ENCODE data around the gene KIAA0586.

KIAA0586 gene

DNA sequence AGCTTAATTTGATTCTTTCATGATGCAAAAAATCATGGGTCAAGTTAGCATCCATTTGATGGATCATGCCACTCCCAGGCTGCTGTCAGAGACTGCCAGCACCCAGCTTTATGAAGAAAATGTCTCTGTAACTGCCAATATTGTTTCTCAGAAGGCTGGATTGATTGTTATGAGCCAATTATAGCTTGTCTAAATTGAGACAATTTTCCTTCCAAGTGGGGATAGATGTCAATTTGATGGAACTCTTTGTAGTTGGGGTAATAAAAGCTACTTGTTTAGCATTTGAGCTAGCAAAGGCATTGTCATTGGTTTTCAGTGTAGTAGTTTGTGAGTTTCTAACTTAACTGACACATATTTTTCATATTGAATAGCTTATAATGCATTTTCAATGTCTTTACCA, 128.1 kb downstream of the KIAA0586 start:
- no peak overlapping the region for H3K4me3 ChIP-seq (ENCODE audit: low read depth, low read length)
- in situ Hi-C loops (cut with HindIII; ENCODE audit: low sequenced_read_pairs): no loop called here
- no peak for DNase-seq (ENCODE audit: low read depth)
- TF ChIP-seq, protein P1, sequence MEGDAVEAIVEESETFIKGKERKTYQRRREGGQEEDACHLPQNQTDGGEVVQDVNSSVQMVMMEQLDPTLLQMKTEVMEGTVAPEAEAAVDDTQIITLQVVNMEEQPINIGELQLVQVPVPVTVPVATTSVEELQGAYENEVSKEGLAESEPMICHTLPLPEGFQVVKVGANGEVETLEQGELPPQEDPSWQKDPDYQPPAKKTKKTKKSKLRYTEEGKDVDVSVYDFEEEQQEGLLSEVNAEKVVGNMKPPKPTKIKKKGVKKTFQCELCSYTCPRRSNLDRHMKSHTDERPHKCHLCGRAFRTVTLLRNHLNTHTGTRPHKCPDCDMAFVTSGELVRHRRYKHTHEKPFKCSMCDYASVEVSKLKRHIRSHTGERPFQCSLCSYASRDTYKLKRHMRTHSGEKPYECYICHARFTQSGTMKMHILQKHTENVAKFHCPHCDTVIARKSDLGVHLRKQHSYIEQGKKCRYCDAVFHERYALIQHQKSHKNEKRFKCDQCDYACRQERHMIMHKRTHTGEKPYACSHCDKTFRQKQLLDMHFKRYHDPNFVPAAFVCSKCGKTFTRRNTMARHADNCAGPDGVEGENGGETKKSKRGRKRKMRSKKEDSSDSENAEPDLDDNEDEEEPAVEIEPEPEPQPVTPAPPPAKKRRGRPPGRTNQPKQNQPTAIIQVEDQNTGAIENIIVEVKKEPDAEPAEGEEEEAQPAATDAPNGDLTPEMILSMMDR (IDR thresholded peaks at IDR 0.05; ENCODE audit: low read depth, low read length, missing control alignments): no peak

DNA sequence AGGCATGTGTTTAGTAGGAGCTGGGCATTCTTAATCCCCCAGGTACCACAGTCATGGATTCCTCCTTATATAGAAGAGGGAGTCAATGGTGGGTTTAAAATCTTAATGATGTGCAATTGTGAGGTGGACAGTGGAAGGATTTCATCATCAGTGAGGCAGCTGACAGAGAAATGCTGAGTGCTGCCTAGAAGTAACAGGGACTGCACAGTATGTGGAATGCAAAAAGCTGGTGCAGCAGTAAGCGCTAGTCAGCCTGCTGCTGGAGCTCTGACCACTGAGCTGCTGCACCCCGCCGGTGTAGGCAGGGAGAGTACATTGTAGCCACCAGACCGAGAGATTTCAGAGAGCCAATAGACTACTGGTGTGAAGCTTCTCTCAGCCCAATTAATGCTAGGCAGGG, 129.7 kb downstream of the KIAA0586 start:
- DNase-seq (ENCODE audit: low read depth): no peak
- no peak overlapping the region for H3K4me3 ChIP-seq (ENCODE audit: low read depth, low read length)
- TF ChIP-seq, protein P1 (IDR thresholded peaks at IDR 0.05; ENCODE audit: low read depth, low read length, missing control alignments): no peak
- in situ Hi-C loops (cut with HindIII; ENCODE audit: low sequenced_read_pairs): no loop called here

DNA sequence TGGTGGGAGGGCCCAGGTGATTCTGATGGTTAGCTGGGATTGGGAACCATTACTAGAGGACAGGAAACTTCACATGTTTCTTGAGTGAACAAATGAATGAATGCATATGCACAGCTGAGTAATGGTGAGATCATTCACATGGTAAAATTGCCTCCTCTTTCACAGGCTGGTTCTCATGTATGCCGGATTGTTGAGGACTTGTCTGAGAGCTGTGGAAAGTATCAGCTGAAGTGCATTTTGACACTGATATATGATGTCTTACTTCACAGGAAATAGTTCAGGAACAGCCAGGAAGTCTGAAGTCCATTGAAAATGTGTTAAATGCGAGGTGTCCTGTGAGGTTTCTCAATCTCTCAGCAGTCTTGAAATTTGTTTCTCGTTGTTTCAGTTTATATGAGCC, 132.7 kb downstream of the KIAA0586 start:
- in situ Hi-C loops (cut with HindIII; ENCODE audit: low sequenced_read_pairs): no loop called here
- TF ChIP-seq, protein P1 (IDR thresholded peaks at IDR 0.05; ENCODE audit: low read depth, low read length, missing control alignments): no peak
- no peak for DNase-seq (ENCODE audit: low read depth)
- H3K4me3 ChIP-seq (ENCODE audit: low read depth, low read length): no peak overlapping the region

DNA sequence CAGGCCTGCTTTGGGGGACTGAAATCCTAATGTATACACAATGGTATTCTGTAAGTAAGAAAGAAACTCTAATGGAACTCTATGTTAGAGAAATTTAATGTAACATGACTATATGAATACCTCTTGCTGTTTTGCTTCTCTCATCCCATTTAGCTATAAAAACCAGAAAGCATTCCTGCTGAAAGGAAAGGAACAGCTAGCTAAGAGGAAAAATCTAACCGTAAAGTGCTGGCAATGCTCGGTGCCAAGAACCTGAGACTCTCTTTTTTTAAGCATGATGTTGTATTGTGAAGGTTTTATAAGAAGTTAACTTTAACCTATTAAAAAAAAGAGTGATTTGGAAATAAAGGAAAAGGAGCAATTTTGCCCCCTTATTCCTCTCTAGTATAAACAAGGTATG, 134.6 kb downstream of the KIAA0586 start:
- TF ChIP-seq, protein P1 (IDR thresholded peaks at IDR 0.05; ENCODE audit: low read depth, low read length, missing control alignments): no peak
- no peak for DNase-seq (ENCODE audit: low read depth)
- in situ Hi-C loops (cut with HindIII; ENCODE audit: low sequenced_read_pairs): no loop called here
- H3K4me3 ChIP-seq (ENCODE audit: low read depth, low read length): no peak overlapping the region

DNA sequence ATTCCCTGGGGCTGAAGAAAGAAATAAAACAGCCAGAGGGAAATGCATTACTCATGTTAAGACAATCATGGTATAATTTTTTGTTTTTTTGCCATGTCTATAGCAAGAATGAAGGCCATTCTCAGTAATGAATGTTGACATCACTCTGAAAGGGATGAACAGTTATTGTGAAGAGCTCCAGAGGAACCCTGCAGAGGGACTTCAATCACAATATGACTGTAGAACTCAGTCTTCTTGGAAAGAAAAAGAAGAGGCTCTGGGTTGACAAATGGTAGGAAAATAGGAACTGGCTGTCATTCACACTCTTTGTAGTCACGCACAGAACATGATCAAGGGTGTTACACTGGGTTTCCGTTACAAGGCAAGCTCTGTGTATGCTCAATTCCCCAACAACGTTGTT, 136.5 kb downstream of the KIAA0586 start:
- no peak overlapping the region for H3K4me3 ChIP-seq (ENCODE audit: low read depth, low read length)
- TF ChIP-seq, protein P1 (IDR thresholded peaks at IDR 0.05; ENCODE audit: low read depth, low read length, missing control alignments): no peak
- in situ Hi-C loops (cut with HindIII; ENCODE audit: low sequenced_read_pairs): no loop called here
- no peak for DNase-seq (ENCODE audit: low read depth)

DNA sequence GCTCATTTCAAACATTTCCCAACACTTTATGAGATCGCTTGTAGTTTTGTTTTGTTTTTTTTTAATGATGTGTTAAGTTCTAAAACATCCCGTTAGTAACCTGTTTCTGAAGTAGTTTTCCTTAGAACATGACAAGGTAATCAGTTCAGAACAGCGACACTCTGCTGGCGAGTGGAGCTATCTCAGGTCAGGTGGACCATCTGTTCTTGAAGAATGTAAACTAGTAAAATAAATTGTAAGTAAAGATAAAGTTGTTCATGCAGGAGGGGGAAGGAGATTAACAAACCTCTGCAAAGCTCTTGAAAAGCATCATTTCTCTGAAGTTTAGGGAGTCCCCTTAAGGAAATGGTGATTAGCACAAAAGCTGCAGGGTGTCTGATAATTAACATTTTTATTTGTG, 138.3 kb downstream of the KIAA0586 start:
- in situ Hi-C loops (cut with HindIII; ENCODE audit: low sequenced_read_pairs): no loop called here
- H3K4me3 ChIP-seq (ENCODE audit: low read depth, low read length): no peak overlapping the region
- TF ChIP-seq, protein P1 (IDR thresholded peaks at IDR 0.05; ENCODE audit: low read depth, low read length, missing control alignments): no peak
- no peak for DNase-seq (ENCODE audit: low read depth)

DNA sequence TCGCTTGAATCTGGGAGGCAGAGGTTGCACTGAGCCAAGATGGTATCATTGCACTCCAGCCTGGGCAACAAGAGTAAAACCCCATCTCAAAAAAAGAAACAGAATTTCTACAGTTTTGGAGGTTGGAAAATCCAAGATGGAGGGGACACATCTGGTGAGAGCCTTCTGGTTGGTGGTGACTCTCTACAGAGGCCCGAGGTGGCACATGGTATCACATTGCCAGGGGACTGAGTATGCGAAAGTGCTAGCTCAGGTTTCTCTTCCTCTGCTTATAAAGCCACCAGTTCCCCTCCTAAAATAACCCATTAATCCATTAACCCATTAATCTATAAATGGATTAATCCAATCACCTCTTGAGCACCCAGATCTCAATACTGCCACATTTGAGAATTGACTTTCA, 139.5 kb downstream of the KIAA0586 start:
- H3K4me3 ChIP-seq (ENCODE audit: low read depth, low read length): no peak overlapping the region
- in situ Hi-C loops (cut with HindIII; ENCODE audit: low sequenced_read_pairs): no loop called here
- TF ChIP-seq, protein P1 (IDR thresholded peaks at IDR 0.05; ENCODE audit: low read depth, low read length, missing control alignments): no peak
- no peak for DNase-seq (ENCODE audit: low read depth)
